Osteocyte (in vitro differentiated cells): ENCODE results near the gene PRUNE2. TPM values are rescaled to one million over a fixed set of nuclear protein-coding genes. Genes with fewer than 3 reads are reported as not detected.
"Not testable (repeated sequence)": the region's sequence is repeated elsewhere in the genome, so short reads cannot be mapped to it uniquely, and the experiment has no call there.

Source experiments
- DNase-seq: peaks from one replicate; pipeline ENCODE4 v3.0.0; 2021; ENCODE audit warnings: mixed read lengths; ENCODE audit not compliant: unreplicated experiment; ENCODE audit errors: extremely low spot score
- H3K27ac Mint-ChIP-seq: one replicate; pipeline ENCODE4 v1.8.0; 2021; ENCODE audit warnings: mild to moderate bottlenecking, mixed read lengths; ENCODE audit not compliant: unreplicated experiment
- H3K27me3 Mint-ChIP-seq: one replicate; pipeline ENCODE4 v1.8.0; 2021; ENCODE audit warnings: mixed read lengths; ENCODE audit not compliant: unreplicated experiment
- H3K36me3 Mint-ChIP-seq: one replicate; pipeline ENCODE4 v1.8.0; 2021; ENCODE audit warnings: mixed read lengths; ENCODE audit not compliant: unreplicated experiment
- H3K4me1 Mint-ChIP-seq: one replicate; pipeline ENCODE4 v1.8.0; 2021; ENCODE audit warnings: mixed read lengths; ENCODE audit not compliant: unreplicated experiment
- H3K4me3 Mint-ChIP-seq: one replicate; pipeline ENCODE4 v1.8.0; 2021; ENCODE audit warnings: mild to moderate bottlenecking, moderate library complexity, mixed read lengths; ENCODE audit not compliant: unreplicated experiment
- H3K9me3 Mint-ChIP-seq: one replicate; pipeline ENCODE4 v1.8.0; 2021; ENCODE audit warnings: mixed read lengths; ENCODE audit not compliant: unreplicated experiment
- CTCF ChIP-seq: fragments of 200-600 bp; sonication (generic); IDR thresholded peaks from 2 replicates; pipeline ENCODE4 v1.5.0; 2021; ENCODE audit warnings: antibody characterized with exemption, mild to moderate bottlenecking, moderate library complexity
- long read RNA-seq: library from polyadenylated mRNA; unstranded; transcript quantifications from one replicate; pipeline ENCODE4 v2.0.0, GENCODE V29; 2021
- total RNA-seq: library from RNA; stranded (reverse); gene quantifications from 2 replicates; pipeline ENCODE4 v1.2.1, GENCODE V29; 2021

The PRUNE2 gene
- total RNA-seq = 1.0 and 1.3 TPM in 2 replicates
- long read RNA-seq, partial matches to known transcripts = 0 of 1 reads
- long read RNA-seq, other reads (novel, unspliced or antisense) = 1 of 1 reads

GRCh38 chr9:76905791-76906646 is at the start of gene PRUNE2:
TSS of gene PRUNE2 (minus strand) at chr9:76906114. CDS start at chr9:76905963, 151 bp downstream.
- Mint-ChIP-seq H3K27ac (no peak within 1 kb of the TSS), H3K4me3 (peak within 1 kb of the TSS; percentile 76), H3K27me3 (peaks cover 60% of the 10 kb centered on the region), H3K4me1 (peaks cover 14% of the 10 kb centered on the region), H3K9me3 (no peaks in the 10 kb centered on the region), H3K36me3 (no peaks in the 10 kb centered on the region)
- DNase-seq = peak; percentile 94
- TF ChIP-seq CTCF = no peak

GRCh38 chr9:76955406-76955805 is 49.5 kb upstream of the PRUNE2 start:
- H3K27me3 Mint-ChIP-seq = peaks cover 40% of the 10 kb centered on the region
- H3K4me3 Mint-ChIP-seq, H3K9me3 Mint-ChIP-seq, H3K36me3 Mint-ChIP-seq, H3K4me1 Mint-ChIP-seq, DNase-seq, H3K27ac Mint-ChIP-seq: not testable (repeated sequence)

GRCh38 chr9:76949865-76950264 is 44.0 kb upstream of the PRUNE2 start:
- Mint-ChIP-seq H3K9me3 (no peaks in the 10 kb centered on the region), H3K27me3 (peaks cover 31% of the 10 kb centered on the region), H3K4me3 (no peak overlapping the region), H3K36me3 (no peaks in the 10 kb centered on the region), H3K4me1 (no peaks in the 10 kb centered on the region), H3K27ac (no peak overlapping the region)
- DNase-seq = no peak
- TF ChIP-seq CTCF = no peak

GRCh38 chr9:76944011-76944410 is 38.1 kb upstream of the PRUNE2 start:
- Mint-ChIP-seq H3K4me3 (no peak overlapping the region), H3K4me1 (no peaks in the 10 kb centered on the region), H3K27me3 (peaks cover 15% of the 10 kb centered on the region), H3K36me3 (no peaks in the 10 kb centered on the region), H3K9me3 (no peaks in the 10 kb centered on the region), H3K27ac (no peak overlapping the region)
- no peak for TF ChIP-seq CTCF
- DNase-seq = no peak

GRCh38 chr9:76943054-76943453 is 37.1 kb upstream of the PRUNE2 start:
- Mint-ChIP-seq H3K36me3 (no peaks in the 10 kb centered on the region), H3K9me3 (no peaks in the 10 kb centered on the region), H3K4me1 (no peaks in the 10 kb centered on the region), H3K4me3 (no peak overlapping the region), H3K27ac (no peak overlapping the region), H3K27me3 (peaks cover 16% of the 10 kb centered on the region)
- DNase-seq = no peak
- TF ChIP-seq CTCF = no peak
